NCI-H146 (cell line): ENCODE results near the gene SCGB1C1.

ENCODE experiments used
- DNase-seq: peaks from one replicate; lab custom pipeline; 2025; lab: John Stamatoyannopoulos, UW

The SCGB1C1 gene

DNA sequence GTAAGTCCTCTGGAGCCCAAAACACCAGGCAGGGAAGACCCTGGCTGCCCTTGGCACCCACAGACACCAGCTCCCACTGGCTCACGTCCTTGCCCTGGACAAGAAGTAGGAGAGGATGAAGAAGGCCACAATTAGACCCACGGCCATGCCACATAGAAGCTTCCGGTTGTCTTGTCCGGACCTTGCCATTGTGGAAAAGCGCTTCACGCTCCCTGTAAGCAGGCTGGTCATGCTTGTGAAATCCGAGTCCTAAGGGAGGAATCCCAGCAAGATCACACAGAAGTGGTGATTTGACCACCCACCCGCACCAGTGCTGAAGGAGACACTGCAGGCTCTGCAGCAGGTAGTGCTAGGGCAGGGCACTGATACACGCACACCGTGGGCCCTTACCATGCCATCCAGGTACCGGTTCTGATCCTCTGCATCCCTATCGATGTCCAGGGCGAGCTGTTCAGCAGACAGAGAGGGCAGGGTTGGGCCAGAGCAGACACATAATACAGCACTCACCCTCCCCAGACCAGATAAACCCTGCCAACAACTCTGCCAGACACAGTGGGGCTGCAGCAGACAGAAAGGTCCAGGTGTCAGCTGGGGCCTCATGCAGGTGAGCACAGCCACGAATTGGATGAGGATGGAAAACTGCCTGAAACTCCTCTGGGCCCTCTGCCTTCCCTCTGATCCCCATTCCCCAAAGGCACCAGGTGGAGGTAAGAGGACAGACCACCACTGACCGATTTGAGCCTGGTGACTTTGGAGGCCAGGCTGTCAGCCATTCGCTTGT lies 12.5 kb downstream of the SCGB1C1 start:
- no peak for DNase-seq

DNA sequence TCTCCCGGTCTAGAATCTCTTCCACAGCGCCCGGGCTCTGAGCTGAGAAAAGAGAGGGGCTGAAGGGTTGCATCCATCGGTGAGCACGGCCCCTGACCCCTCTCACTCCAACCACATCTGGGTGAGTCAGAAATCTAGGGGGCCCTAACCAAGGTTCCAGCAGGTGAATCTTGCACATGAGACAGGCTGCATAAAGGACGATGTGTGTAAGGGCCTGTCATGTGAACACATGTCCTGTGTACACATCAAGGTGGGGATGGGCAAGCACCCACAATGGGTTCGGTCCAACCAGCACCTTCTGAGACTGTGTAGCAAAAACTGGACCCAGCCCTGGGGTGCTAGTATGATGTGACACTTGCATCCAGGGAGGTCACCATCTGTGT lies 13.1 kb downstream of the SCGB1C1 start:
- no peak for DNase-seq

DNA sequence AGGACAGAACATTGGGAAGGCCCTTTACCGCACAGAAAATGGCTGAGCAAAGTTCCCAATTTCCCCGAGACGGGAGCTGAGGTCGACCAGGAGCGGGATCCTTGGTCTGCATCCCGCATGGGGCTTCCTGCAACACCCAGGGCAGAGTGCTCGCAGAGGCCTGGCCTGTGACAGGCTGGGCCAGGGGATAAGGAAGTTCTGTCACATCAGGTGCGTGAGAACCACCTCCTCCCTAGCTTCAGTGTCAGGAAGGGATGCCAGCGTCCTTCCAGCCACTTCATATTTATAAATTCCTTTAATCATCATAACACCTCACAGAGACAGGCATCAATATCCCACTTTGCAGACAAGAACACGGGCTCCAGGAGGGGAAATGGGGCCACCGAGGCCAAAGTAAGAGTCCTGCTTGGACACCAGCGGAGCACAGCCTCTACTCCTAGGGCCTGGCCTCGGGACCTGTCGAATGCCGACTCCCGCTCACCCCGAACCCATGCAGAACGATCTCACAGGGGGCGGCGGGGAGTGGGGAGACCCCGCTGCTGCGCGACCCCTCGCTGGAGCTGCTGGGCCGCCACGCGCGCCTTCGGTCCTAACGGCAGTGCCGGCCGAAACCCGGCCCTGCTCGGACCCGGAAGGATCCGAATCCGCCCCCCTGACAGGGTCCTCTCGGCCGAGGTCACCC lies 13.8 kb downstream of the SCGB1C1 start:
- no peak for DNase-seq

DNA sequence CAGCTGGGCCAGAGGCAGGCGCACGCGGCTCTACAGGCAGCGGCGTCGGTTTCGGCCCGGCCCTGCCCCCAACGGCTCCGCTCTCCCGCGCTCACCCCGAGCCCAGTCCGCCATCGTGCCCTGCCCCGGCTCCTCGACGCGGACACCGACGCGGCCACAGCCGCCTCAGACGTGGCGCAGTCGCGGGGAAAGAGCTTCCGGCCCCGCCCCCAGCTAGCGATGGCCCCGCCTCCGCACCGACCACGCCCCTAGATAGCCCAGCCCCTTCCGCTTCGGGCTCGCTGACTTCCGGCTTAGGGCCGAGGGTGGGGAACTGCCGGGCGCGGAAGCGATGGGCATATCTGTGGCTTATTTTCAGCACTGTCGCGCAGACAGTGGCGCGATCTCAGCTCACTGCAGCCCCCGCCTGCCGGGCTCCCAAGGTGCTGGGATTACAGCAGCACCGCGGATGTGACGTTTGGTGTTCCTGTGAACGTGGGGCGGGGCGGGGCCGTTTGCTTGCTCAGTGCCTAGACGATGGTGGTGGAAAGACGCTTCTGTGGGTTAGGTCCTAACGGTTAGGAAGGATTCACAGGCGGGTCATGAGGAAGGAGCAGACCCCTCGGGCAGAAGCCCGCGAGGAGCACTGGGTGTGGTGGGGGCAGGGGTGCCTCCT lies 14.5 kb downstream of the SCGB1C1 start, which contains the start of the genes BET1L and RIC8A:
TSS of gene BET1L (minus strand) at position 192 of the 655 bp plus-strand sequence. CDS start at position 114, 78 bp downstream.
TSS of gene RIC8A (plus strand) at position 501 of the 655 bp plus-strand sequence. CDS start 1,147 bp downstream, outside the sequence.
- peak; percentile 96 for DNase-seq

DNA sequence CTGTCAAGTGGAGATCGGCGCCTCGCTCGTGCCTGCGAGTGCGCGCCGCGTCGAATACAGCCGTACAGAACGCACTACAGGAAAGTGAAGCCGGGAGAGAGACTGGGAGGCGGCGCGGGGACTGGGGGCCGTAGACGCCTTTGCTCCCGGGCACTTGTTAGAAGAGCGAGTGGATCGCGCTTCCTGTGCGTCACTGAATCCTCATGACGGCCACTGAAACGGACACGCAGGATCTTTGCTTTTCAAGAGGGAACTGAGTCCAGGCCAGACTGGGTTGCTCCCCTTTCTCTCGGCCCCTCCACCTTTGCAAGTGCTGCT lies 14.9 kb downstream of the SCGB1C1 start:
- peak; percentile 62 for DNase-seq

DNA sequence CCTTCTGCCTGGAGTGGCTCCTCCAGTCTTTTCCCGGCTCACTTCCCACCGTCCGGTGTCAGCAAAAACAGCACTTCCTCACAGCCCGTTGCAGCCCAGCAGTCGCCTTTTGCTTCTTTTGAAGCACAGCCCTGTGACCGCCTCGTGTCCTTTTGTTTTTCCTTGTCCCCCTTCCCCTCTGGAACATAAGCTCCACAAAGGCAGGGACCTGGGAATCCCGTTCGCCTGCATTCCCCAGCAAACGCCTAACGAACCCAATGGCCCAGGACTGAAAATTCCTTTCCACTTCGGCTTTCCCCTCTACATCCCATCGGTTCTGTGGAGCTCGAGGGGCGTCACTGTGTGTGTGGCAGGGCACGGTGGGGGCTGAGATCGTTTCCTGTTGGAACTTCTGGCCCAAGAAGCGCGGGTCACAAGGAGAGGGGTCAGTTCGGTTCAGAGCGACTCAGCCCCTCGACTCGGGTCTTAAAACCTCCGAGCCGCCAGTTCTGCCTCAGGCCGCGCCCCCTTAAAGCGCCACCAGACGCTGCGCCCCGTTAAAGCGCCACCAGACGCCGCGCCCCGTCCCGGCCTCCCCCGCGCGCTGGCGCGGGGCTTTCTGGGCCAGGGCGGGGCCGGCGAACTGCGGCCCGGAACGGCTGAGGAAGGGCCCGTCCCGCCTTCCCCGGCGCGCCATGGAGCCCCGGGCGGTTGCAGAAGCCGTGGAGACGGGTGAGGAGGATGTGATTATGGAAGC lies 15.5 kb downstream of the SCGB1C1 start:
- peak; percentile 73 for DNase-seq

DNA sequence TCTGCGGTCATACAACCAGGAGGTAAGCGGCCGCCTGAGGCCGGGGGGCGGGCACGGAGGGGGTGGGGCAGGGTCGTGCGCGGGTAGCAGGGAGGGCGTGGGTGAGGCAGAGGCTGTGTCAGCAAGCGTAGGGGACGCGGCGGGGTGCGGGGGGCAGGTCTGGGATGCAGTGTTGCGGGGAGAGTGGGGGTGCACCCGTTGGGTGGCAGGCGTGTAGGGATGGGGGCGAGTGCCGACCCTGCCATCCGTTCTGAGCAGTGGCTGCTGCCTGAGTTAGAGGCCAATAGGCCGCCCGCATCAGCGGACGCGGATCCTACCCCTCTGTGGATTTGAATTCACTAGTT lies 16.0 kb downstream of the SCGB1C1 start:
- no peak for DNase-seq

DNA sequence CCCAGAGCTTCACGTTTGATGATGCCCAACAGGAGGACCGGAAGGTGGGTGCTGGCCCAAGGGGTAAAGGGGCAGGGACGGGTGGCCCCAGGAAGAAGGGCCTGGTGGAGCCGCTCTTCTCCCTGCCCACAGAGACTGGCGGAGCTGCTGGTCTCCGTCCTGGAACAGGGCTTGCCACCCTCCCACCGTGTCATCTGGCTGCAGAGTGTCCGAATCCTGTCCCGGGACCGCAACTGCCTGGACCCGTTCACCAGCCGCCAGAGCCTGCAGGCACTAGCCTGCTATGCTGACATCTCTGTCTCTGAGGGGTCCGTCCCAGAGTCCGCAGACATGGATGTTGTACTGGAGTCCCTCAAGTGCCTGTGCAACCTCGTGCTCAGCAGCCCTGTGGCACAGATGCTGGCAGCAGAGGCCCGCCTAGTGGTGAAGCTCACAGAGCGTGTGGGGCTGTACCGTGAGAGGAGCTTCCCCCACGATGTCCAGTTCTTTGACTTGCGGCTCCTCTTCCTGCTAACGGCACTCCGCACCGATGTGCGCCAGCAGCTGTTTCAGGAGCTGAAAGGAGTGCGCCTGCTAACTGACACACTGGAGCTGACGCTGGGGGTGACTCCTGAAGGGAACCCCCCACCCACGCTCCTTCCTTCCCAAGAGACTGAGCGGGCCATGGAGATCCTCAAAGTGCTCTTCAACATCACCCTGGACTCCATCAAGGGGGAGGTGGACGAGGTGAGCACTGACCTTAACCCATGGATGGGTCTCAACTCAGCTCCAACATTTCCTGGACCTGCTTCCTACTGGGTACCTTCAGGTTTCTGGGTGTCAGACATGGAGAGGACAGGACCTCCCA lies 16.6 kb downstream of the SCGB1C1 start:
- DNase-seq: no peak

DNA sequence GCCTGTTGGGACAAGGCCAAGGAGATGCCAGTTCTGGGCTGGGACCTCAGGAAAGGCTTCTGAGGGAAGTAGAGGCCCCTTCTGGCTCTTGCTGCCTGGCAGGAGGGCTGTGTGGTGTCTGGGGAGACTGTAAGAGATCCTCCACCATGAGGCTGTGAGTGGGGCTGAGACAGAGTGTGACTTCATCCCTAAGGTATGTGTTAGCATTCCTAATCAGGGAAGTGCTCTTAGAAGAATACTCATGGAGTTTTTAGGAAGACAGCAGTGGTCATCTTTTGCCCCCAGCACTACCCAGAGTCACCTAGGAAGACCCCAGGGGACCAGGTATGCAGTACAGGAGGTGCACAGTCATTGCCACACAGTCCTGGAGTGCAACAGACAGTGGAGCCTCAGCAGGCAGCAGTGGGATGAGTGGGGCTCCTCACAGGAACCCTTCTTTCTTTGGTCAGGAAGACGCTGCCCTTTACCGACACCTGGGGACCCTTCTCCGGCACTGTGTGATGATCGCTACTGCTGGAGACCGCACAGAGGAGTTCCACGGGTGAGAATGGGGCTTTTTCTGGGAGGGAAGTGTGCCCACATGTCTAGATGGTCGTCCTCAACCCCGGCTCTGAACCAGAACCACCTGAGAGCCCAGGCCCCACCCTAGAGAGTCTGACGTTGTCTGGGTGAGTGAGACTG lies 17.4 kb downstream of the SCGB1C1 start:
- no peak for DNase-seq

DNA sequence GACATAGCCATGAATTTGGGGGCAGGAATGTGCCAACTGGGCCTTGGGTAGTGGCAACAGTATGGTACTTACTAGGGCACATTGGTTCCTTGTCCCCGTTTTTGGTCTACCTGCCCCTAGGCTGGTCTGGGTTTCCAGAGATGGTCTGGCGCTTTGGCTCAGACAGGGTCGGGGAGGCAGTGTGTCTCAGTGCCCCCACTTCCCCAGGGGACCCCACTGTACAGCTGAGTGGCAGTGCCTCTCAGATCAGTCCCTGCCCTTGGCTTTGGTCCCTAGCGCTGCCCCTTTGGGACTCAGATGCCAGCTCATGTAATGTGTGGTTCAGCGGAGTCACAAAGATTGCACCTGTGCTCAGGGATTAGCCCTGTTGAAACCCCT lies 17.9 kb downstream of the SCGB1C1 start:
- no peak for DNase-seq

DNA sequence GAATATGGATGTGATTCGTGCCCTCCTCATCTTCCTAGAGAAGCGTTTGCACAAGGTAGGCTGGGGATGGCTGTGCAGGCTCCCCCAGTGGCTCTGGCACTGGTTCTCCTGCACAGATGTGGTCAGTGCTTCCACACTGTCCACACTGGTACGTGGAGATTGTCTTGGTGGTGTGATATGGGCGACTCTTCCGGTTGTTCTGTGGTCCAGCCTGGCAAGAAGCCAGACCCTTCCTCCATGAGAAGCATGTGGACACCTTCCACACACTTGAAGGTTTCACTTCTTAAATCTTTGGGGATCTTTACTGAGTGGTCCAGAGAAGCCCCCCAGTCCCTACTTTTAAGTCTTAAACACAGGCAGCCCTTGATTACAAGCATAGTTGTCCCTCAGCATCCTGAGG lies 18.4 kb downstream of the SCGB1C1 start:
- DNase-seq: no peak

DNA sequence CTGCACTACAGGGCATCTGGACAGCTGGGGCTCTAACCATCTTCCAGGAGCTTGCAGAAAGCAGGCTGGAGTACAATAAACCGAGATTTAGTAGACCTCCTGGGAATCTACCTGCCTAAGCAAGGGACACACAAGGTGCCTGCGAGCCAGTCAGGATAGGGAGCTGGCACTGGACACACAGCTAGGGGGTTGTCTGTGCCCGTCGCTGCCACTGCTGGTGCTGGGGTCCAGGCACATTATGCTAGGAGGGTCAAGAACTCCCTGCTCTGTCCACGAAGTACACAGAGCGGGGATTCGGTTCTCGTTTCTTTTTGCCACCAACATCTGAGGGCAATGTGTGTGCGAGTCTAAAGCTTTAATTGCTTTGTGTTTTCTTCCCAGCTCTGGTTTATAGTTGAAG lies 18.9 kb downstream of the SCGB1C1 start:
- DNase-seq: no peak

DNA sequence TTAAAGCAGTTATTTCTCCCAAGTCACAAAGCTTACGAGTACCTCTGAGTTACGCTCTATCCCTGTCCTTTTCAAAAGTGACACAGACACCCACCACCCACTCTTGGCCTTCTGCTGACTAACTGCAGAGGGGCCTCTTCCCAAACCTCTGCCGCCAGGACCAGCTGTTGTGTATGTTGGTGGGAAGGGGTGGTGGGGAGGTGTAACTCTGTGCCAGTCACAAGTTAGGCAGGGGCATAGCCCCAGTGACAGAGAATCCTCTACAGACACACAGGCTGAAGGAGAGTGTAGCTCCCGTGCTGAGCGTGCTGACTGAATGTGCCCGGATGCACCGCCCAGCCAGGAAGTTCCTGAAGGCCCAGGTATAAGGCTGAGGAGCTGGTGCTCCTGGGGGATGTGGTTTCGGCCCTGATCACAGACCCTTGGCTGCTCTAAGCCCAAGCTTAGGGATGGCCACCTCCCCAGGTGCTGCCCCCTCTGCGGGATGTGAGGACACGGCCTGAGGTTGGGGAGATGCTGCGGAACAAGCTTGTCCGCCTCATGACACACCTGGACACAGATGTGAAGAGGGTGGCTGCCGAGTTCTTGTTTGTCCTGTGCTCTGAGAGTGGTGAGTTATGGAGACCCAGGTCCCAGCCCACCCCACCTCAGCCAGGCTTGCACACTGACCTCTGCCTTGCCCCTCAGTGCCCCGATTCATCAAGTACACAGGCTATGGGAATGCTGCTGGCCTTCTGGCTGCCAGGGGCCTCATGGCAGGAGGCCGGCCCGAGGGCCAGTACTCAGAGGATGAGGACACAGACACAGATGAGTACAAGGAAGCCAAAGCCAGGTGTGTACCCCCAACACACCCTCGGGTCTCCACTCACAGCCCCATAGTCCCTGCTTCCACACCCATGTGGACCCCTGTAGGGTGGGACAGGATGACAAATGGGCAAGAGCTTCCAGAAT lies 19.5 kb downstream of the SCGB1C1 start:
- DNase-seq: no peak

DNA sequence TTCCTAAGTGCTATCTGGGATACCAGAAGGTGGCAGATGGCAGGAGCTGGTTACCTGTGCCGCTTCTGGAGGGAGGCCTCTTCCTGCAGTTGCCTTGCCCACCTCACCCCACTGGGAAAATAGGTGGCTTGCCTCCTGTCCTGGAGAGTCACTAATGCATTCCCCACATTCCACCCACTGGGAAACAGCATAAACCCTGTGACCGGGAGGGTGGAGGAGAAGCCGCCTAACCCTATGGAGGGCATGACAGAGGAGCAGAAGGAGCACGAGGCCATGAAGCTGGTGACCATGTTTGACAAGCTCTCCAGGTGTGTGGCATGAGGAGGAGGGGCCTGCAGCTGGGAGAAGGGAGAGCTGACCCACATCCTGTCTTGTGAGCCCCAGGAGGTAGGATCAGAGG lies 20.2 kb downstream of the SCGB1C1 start:
- no peak for DNase-seq

DNA sequence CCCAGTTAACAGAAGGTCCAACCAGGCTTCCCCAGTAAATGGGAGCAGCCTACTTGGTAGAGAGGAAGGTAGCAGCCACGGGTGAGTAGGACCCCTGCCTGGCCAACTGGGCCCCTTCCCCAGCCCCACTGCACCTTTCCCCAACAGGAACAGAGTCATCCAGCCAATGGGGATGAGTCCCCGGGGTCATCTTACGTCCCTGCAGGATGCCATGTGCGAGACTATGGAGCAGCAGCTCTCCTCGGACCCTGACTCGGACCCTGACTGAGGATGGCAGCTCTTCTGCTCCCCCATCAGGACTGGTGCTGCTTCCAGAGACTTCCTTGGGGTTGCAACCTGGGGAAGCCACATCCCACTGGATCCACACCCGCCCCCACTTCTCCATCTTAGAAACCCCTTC lies 21.2 kb downstream of the SCGB1C1 start:
- DNase-seq: no peak

DNA sequence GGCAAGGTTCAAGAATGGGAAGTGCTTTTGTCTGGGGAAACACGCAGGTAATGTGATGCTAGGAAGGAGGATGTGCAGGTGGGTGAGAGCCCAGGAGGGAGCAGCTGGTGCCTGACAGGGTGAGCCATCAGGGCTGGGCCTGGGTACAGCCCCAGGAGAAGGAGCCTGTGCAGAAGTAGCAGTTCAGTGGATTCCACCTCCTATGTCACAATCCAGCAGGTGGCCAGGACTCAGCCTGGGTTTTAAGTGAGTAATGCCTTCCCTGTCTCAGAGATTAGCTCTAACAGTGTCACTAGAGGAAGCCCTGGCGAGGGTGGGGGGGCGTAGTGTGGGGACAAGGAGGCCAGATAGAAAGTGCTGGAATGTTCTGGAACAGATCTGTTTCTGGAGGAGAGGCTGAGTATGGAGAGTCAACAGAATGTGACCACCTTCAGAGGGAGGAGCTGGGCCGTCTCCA lies 22.7 kb downstream of the SCGB1C1 start:
- DNase-seq: no peak

DNA sequence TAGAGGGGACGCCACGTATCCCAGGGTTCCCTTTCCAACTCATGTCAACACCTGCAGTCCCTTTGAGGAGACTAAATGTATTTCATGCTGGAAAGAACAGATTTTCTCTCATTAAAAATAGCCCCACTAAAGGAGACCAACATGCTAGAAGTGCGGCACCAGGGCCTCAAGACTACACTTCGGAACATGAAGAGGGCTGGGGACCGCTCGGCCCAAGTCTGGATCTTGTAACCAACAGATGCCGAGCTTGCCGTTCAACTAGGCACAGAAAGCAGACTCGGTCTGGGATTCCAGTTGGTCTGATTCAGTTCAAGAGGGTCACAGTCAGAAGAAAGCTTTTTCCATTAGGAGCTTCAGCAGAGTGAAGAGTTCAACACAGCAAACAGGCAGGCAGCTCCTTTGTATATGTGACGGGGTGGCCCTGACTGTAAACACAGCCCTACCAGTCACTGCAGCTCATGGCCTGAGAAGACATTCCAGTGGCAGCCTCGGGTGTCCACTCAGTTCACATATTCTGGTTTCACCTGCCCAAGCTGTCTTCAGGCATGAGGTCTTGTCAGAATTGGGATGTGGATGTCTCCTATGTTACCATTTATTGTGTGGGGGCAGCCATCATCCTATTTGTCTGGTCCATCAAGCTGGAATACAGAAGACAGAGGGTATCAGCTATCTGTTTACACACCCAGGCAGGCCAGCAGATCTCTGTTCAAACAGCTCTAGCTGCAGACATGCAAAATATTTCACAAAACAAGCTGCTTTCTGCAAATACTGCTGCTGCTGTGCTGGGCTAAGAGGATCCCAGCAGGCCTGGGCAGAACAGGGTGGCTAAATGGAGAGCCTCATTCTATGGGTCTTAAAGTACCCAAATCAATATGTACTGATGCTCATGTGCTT lies 23.4 kb downstream of the SCGB1C1 start:
- no peak for DNase-seq

DNA sequence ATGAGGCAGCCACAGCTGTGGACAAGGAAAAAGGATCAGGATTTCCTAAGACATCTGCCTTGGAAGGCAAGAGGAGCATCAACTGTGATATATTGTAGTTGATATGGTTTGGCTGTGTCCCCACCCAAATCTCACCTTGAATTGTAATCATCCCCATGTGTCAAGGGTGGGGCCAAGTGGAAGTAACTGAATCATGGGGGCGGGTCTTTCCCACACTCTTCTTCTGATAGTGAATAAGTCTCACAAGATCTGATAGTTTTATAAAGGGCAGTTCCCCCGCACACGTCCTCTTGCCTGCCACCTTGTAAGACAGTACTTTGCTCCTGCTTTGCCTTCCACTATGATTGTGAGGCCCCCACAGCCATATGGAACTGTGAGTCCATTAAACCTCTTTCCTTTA lies 24.8 kb downstream of the SCGB1C1 start:
- DNase-seq: no peak
